ENCODE results near the gene CHPF.

DNA sequence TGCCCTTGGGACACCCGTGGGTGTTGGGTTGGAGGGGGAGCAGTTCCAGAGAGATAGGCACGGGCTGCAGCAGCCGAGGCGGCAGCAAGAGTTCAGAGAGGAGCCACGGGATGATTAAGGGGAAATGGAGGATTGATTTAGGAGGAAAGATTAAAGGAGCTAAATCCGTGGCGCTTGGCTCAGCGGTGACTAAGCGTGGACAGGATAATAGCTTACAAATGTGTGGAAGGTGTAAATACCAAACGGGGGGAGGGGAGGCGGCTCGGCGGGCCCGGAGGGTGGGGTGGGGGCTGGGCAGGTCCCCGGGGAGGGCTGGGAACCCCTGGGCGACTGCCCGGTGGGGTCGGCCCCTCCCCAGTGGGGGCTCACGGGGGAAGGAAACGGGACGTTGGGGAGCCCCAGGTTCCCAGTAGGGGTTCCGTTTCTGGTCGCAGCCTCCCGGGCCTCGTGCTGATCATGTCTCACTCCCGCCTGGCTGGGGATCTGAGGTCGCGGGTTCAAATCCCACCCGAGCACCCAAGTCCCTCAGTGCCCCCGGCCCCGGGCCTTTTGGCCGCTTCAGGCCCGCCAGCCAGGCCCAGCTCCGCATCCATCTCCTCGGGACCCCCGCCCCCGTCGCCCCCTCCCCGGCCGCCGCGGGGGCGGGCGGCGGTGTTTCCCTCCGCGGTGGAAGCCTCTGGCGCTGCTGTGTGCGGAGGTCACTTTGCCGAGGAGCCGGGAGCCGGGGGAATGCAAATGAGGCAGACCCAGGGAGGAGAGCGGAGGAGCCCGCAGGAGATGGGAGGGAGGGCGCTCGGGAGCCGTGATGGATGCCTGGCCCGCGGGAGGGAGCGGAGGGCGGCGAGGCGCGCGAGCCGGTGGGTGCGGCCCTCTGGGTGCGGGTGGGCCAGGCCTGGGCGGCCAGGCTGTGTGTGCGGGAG is 21.2 kb downstream of the CHPF start:
- TF ChIP-seq, protein P1, sequence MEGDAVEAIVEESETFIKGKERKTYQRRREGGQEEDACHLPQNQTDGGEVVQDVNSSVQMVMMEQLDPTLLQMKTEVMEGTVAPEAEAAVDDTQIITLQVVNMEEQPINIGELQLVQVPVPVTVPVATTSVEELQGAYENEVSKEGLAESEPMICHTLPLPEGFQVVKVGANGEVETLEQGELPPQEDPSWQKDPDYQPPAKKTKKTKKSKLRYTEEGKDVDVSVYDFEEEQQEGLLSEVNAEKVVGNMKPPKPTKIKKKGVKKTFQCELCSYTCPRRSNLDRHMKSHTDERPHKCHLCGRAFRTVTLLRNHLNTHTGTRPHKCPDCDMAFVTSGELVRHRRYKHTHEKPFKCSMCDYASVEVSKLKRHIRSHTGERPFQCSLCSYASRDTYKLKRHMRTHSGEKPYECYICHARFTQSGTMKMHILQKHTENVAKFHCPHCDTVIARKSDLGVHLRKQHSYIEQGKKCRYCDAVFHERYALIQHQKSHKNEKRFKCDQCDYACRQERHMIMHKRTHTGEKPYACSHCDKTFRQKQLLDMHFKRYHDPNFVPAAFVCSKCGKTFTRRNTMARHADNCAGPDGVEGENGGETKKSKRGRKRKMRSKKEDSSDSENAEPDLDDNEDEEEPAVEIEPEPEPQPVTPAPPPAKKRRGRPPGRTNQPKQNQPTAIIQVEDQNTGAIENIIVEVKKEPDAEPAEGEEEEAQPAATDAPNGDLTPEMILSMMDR (conservative IDR thresholded peaks at IDR 0.05 in 1 of 2, IDR thresholded peaks at IDR 0.05 in 1 of 2; ENCODE audit: low read depth in 1 of 2, low read length in 2 of 2): no peak
- peak; percentile 38 for TF ChIP-seq EZH2 (IDR thresholded peaks at IDR 0.05; ENCODE audit: low read length, missing control alignments)
